ENCODE results near the gene PIGV.
"Not testable (repeated sequence)": the region's sequence is repeated elsewhere in the genome, so short reads cannot be mapped to it uniquely, and the experiment has no call there.

The PIGV gene

GRCh38 chr1:26833432-26834405, 46.0 kb downstream of the PIGV start:
- TF ChIP-seq CTCF (IDR thresholded peaks at IDR 0.05; ENCODE audit: borderline replicate concordance, control extremely low read depth, extremely low read depth, insufficient read depth, missing control alignments), result peak; percentile 10
- peak; percentile 93 for DNase-seq (ENCODE audit: low spot score)
- in situ Hi-C loops (cut with MboI; ENCODE audit: low sequenced_read_pairs, unreplicated experiment), result no loop called here

- in situ Hi-C loops (cut with MboI; ENCODE audit: low sequenced_read_pairs, unreplicated experiment); DNase-seq (ENCODE audit: low spot score): not testable (repeated sequence)
Observed at GRCh38 chr1:26837665-26838064, 49.9 kb downstream of the PIGV start.

DNA sequence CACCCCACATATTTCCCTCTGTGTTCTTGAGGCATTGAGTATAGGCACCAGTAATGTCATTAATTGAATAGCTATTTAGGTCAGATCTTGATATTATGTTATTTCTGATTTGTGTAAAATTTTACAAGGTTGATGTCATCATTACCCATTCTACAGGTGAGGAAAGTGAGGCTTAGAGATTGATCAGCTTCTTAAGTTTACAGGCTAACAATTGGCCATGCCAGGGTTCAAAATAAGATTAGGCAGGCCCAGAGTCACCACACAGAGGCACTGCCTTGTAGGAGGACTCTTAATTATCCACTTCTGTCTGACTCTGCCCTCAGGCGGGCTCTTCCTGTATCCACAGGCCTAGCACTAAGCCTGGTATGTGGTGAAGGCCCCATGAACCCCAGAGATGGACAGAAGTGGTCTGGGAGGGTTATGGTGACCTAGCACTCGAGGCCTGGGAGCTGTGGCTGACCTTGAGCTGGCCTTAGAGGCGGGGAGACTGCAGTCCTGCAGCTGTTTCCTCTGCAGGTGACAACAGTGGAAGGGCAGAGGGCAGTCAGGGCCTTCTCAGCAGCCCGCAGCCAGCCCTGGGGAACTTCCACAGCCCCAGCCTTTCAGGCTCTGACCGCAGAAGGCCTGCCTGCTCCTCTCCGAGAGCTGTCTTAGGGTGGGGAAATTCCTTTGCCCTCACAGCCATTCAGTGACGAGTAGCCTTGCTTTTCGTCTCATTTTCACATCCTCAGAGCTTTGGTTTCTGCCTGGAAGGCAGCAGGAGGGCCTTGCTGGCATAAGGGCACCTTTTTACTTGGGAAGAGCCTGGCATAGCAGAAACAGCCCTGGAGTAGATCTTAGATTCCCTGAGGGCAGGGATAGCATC, 51.0 kb downstream of the PIGV start:
- DNase-seq (ENCODE audit: low spot score), result peak; percentile 85
- in situ Hi-C loops (cut with MboI; ENCODE audit: low sequenced_read_pairs, unreplicated experiment), result no loop called here
- no peak for TF ChIP-seq CTCF (IDR thresholded peaks at IDR 0.05; ENCODE audit: borderline replicate concordance, control extremely low read depth, extremely low read depth, insufficient read depth, missing control alignments)

GRCh38 chr1:26839339-26839722, 51.6 kb downstream of the PIGV start:
- no peak for DNase-seq (ENCODE audit: low spot score)
- no peak for TF ChIP-seq CTCF (IDR thresholded peaks at IDR 0.05; ENCODE audit: borderline replicate concordance, control extremely low read depth, extremely low read depth, insufficient read depth, missing control alignments)
- in situ Hi-C loops (cut with MboI; ENCODE audit: low sequenced_read_pairs, unreplicated experiment), result no loop called here

GRCh38 chr1:26839779-26840178, 52.0 kb downstream of the PIGV start:
- no peak for TF ChIP-seq CTCF (IDR thresholded peaks at IDR 0.05; ENCODE audit: borderline replicate concordance, control extremely low read depth, extremely low read depth, insufficient read depth, missing control alignments)
- in situ Hi-C loops (cut with MboI; ENCODE audit: low sequenced_read_pairs, unreplicated experiment), result no loop called here
- DNase-seq (ENCODE audit: low spot score), result no peak

DNA sequence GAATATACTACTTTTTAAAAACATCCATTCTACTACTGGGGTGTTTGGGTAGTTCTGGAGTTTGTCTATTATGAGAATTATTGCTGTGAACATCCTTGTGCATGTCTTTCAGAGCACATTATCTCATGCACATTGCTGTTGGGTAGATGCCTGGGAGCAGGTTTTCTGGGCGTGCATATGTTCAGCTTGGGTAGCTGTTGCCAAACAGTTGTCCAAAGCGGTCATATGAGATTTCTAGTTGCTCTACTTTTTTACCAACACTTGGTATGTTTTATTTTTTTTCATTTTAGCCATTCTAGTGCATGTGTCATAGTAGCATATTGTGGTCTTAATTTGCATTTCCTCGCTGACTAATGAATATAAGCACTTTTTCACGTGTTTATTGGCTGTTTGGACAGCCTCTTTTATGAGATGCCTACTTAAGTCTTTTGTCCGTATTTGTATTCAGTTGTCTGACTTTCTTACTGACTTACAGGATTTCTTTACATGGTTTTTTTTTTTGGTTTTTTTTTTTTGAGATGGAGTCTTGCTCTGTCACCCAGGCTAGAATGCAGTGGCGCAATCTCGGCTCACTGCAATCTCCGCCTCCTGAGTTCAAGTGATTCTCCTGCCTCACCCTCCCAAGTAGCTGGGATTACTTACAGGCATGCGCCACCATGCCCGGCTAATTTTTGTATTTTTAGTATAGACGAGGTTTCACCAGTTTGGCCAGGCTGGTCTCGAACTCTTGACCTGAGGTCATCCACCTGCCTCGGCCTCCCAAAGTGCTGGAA, 56.9 kb downstream of the PIGV start:
- in situ Hi-C loops (cut with MboI; ENCODE audit: low sequenced_read_pairs, unreplicated experiment), result no loop called here
- no peak for TF ChIP-seq CTCF (IDR thresholded peaks at IDR 0.05; ENCODE audit: borderline replicate concordance, control extremely low read depth, extremely low read depth, insufficient read depth, missing control alignments)

DNA sequence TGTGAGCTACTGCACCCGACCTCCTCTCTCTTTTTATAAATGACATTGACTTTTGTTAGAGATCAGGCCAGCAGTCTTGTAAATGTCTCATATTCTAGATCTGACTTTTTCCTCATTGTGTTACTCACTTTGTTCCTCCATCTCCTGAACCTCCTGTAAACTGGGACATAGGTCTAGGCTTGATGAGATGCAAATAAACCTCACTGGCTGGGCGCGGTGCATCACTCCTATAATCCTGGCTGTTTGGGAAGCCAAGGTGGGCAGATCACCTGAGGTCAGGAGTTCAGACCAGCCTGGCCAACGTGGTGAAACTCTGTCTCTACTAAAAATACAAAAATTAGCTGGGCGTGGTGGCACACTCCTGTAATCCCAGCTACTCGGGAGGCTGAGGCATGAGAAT, 60.1 kb downstream of the PIGV start:
- in situ Hi-C loops (cut with MboI; ENCODE audit: low sequenced_read_pairs, unreplicated experiment); DNase-seq (ENCODE audit: low spot score): not testable (repeated sequence)

More for the DNA sequence above, 56.9 kb downstream of the PIGV start:
- DNase-seq (ENCODE audit: low spot score), result no peak
